ENCODE data around the gene DKC1.
"Not testable (repeated sequence)": the region's sequence is repeated elsewhere in the genome, so short reads cannot be mapped to it uniquely, and the experiment has no call there.

DKC1 gene

DNA sequence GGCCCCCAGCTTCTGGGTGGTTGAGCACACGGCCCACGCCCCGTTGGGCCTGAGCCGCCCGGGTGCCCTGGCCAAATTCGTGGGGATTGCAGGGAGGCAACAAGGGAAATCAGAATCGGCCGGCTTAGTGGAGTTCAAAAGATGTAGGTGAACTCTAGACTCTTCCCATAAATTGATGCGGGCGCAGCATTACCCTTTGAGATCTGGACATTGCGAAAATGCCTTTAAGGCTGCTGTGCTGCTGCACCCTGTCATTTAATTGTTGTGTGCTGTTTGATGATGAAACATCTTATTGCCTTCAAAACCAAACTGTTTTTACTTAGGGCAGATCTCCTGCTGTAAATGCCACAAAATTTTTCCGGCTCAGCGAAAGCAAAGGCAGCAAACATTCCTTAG, 43.0 kb downstream of the DKC1 start:
- TF ChIP-seq, protein P1, sequence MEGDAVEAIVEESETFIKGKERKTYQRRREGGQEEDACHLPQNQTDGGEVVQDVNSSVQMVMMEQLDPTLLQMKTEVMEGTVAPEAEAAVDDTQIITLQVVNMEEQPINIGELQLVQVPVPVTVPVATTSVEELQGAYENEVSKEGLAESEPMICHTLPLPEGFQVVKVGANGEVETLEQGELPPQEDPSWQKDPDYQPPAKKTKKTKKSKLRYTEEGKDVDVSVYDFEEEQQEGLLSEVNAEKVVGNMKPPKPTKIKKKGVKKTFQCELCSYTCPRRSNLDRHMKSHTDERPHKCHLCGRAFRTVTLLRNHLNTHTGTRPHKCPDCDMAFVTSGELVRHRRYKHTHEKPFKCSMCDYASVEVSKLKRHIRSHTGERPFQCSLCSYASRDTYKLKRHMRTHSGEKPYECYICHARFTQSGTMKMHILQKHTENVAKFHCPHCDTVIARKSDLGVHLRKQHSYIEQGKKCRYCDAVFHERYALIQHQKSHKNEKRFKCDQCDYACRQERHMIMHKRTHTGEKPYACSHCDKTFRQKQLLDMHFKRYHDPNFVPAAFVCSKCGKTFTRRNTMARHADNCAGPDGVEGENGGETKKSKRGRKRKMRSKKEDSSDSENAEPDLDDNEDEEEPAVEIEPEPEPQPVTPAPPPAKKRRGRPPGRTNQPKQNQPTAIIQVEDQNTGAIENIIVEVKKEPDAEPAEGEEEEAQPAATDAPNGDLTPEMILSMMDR (IDR thresholded peaks at IDR 0.05; ENCODE audit: control insufficient read depth, insufficient read depth, low read depth, low read length, missing control alignments), result no peak
- DNase-seq (ENCODE audit: low read depth), result no peak
- H3K4me3 ChIP-seq (ENCODE audit: control insufficient read depth, low read depth, low read length), result peak overlapping the region; percentile 73

DNA sequence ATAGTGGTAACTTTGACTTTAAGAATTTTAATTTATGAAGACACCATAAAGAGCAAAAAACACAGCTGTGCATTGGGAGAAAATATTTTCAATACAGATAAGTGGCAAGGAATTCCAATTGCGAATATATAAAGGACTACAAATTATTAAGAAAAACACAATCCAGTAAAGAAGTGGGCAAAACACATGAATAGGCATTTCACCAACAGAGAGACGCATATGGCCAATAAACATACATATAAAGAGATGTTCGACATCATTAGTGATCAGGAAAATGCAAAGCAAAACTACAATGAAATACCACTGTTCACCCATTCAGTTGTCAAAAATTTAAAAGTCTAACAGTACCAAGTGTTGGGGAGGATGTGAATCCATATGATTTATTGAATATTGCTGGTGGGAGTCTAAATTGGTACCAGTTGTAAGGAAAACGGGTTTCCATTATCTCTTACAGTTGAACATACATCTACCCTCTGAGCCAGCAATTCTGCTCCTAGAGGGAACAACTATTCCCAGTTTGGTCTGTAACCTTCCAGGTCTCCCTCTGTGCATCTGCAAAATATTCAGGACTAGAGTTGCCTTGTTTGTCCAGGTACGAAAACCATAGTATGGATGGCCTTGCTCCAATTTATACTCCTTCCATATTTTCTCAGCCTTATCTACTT, 44.3 kb downstream of the DKC1 start:
- no peak overlapping the region for H3K4me3 ChIP-seq (ENCODE audit: control insufficient read depth, low read depth, low read length)
- TF ChIP-seq, protein P1 (IDR thresholded peaks at IDR 0.05; ENCODE audit: control insufficient read depth, insufficient read depth, low read depth, low read length, missing control alignments), result no peak
- no peak for DNase-seq (ENCODE audit: low read depth)

DNA sequence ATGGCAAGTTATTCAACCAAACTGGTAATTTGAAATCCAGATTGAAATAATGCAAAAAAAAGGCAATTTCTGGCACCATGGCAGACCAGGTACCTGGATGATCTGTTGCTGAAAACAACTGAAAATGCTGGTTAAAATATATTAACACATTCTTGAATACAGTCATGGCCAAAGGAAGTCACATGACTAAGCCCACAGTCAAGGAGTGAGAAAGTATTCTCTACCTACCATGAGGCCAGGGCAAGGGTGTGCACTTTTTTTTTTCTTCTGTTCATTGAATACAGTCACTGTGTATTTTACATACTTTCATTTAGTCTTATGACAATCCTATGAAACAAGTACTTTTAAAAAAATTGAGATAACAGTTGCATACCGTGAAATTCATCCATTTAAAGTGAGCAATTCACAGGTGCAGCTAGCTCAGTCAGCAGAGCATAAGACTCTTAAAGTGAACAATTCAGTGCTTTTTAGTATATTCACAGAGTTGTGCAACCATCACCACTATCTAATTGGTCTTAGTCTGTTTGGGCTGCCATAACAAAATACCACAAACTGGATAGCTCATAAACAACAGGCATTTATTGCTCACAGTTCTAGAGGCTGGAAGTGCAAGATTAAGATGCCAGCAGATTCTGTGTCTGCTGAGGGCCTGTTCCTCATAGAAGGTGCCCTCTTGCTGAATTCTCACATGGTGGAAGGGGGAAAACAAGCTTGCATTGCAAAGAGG, 47.4 kb downstream of the DKC1 start:
- no peak overlapping the region for H3K4me3 ChIP-seq (ENCODE audit: control insufficient read depth, low read depth, low read length)
- TF ChIP-seq, protein P1 (IDR thresholded peaks at IDR 0.05; ENCODE audit: control insufficient read depth, insufficient read depth, low read depth, low read length, missing control alignments), result no peak
- no peak for DNase-seq (ENCODE audit: low read depth)

DNA sequence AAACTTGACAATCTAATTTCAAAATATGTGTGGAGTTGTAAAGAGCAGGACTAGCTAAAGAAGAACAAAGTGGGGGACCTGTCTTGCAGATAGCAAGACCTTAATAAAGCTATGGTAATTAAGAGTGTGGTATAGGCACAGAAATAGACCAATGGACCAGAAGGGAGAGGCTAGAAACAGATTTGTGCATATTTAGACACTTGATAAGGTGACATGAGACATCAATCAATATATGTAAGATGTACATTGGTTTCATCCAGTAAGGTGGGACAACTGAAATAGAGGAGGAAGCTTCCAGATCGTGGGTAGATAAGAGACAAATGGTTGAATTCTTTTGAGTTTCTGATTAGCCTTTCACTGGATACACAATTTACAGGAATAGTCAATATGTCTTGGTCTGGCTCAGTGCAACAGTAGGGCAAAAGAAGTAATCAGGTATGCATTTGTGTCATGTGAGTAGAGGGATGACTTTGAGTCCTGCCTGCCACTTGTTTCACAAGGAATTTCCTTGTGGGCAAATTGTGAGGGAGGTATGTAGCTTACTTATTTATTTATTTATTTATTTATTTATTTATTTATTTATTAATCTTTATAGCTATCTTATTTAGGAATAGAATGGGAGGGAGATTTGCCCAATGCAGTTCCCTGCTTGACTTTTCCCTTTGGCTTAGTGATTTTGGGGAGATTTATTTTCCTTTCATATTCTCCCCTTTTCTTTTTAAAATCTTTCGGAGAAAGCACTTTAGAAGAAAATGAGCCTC, 49.9 kb downstream of the DKC1 start:
- H3K4me3 ChIP-seq (ENCODE audit: control insufficient read depth, low read depth, low read length), result no peak overlapping the region
- DNase-seq (ENCODE audit: low read depth), result no peak
- TF ChIP-seq, protein P1 (IDR thresholded peaks at IDR 0.05; ENCODE audit: control insufficient read depth, insufficient read depth, low read depth, low read length, missing control alignments), result no peak

DNA sequence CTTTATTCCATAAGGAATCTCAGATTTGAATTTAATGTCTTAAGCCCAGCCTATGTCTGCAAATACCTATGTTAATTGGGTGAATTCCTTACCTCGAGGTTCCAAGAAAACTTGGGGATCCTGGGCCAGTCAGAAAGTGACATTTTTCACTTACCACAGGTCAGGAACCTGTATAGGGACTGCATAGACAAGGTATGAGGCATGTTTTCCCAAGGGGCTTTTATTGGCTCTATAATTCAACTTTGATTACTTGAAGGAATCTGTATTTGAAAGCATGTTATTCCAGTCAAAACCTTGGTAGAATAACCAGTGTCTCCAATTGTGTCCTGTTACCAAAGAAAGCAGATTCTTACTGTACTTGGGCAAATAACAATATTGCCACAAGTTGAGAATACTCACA, 51.1 kb downstream of the DKC1 start:
- TF ChIP-seq, protein P1 (IDR thresholded peaks at IDR 0.05; ENCODE audit: control insufficient read depth, insufficient read depth, low read depth, low read length, missing control alignments), result no peak
- no peak for DNase-seq (ENCODE audit: low read depth)
- no peak overlapping the region for H3K4me3 ChIP-seq (ENCODE audit: control insufficient read depth, low read depth, low read length)

DNA sequence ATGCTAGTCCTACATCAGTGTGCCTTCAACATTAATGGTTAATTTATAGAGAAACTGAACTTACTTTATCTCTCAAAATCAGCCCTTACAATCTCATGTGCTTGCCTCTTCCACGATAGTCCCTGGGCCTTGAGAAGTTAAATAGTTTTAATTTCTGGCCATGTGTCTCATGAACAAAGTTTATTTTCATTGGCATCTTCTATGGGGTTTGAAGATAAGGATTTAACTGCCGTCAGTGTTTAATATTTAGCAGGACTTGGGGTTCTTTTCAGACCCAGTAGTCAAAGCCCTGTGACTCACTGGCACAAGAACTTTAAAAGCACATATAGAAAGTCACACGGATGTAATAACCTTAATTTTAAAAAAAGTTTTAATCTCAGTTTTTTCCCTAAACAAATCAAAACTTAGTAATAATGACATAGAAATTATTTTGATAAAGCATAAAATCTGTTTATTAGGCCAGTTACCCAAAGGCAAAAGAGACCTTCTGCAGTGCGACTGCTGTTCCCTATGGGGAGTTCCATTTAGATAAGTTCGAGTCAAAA, 52.7 kb downstream of the DKC1 start:
- no peak overlapping the region for H3K4me3 ChIP-seq (ENCODE audit: control insufficient read depth, low read depth, low read length)
- DNase-seq (ENCODE audit: low read depth), result no peak
- TF ChIP-seq, protein P1 (IDR thresholded peaks at IDR 0.05; ENCODE audit: control insufficient read depth, insufficient read depth, low read depth, low read length, missing control alignments), result no peak

DNA sequence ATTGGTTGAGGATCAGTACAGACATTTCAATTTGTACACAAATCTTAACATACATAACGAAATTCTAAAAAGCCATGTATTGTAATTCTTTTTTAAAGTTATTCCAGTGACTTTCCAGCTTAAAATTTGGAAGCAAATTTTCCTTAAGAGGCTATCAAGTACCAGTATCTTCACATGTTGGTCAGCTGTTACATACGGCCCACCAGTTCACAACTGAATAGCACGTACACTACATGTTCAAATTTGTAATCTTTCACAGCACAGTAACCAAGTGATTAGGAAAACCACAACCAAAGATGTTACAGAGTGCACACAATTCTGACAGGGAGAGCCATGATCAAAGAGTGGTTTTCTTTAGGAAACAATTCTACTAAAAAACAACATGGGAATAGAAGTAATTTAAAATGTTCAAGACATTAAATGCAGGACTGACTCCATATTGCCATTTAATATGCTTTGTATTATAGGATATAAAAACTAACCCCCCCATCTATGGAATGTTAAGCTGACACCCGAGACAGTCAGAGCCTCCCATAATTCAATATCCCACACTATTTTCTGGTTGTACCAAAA, 53.7 kb downstream of the DKC1 start:
- not testable (repeated sequence) for H3K4me3 ChIP-seq (ENCODE audit: control insufficient read depth, low read depth, low read length); DNase-seq (ENCODE audit: low read depth)

DNA sequence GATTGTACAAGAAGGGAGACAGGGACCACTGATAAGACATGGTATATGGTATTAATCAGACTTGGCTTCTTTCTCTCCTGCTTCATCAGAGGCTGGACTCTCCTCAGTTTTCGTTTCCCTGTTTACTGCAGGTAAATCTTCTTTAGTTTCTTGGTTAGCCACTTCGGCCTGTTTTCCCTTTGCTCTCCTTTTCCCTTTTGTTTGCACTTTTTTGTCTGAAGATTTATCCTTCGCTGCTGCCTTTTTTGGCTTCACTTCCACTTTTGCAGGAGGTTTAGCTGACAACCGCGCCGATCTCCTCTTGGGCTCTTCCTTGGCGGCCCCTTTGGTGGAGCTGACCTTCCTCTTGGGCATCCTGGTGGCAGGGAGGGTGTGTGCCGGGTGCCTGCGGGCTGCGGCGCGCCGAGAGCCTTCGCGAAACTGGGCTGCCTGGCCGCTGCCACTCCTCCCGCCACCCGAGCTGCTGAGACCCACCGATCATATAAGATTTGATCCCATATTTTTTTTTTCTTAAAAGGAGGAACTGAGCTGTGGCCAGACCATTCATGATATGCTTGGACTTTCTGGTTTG, 54.5 kb downstream of the DKC1 start:
- not testable (repeated sequence) for H3K4me3 ChIP-seq (ENCODE audit: control insufficient read depth, low read depth, low read length); DNase-seq (ENCODE audit: low read depth)
